HG03066 (cell line): ENCODE results near the gene THEM5.
"Not testable (repeated sequence)": the region's sequence is repeated elsewhere in the genome, so short reads cannot be mapped to it uniquely, and the experiment has no call there.

Experiments used
- ATAC-seq: cut with Tn5 transposase; IDR thresholded peaks from one replicate; pipeline ENCODE4 v1.9.1; 2021; ENCODE audit warnings: low read depth; ENCODE audit not compliant: unreplicated experiment

THEM5 gene

GRCh38 chr1:151853411-151853943 is at the start of gene THEM5:
Gene THEM5, minus strand, starts transcription at chr1:151853712. Its CDS starts 147 bp downstream, at chr1:151853565.
- ATAC-seq = no peak

GRCh38 chr1:151902858-151903257 is 49.3 kb upstream of the THEM5 start:
- ATAC-seq = no peak

GRCh38 chr1:151900804-151901203 is 47.3 kb upstream of the THEM5 start:
- ATAC-seq = not testable (repeated sequence)

- no peak for ATAC-seq
Observed at GRCh38 chr1:151898519-151898991, 45.0 kb upstream of the THEM5 start.

GRCh38 chr1:151897991-151898431 is 44.5 kb upstream of the THEM5 start:
- ATAC-seq = no peak

GRCh38 chr1:151893176-151893924 is 39.8 kb upstream of the THEM5 start:
- no peak for ATAC-seq

- no peak for ATAC-seq
Observed at GRCh38 chr1:151892190-151892589, 38.7 kb upstream of the THEM5 start.

GRCh38 chr1:151891512-151891911 is 38.0 kb upstream of the THEM5 start:
- ATAC-seq = no peak

GRCh38 chr1:151888972-151889570 is 35.6 kb upstream of the THEM5 start:
- ATAC-seq = no peak

GRCh38 chr1:151887028-151887427 is 33.5 kb upstream of the THEM5 start:
- ATAC-seq = no peak

- no peak for ATAC-seq
Observed at GRCh38 chr1:151885479-151885878, 32.0 kb upstream of the THEM5 start.

GRCh38 chr1:151884879-151885278 is 31.4 kb upstream of the THEM5 start:
- not testable (repeated sequence) for ATAC-seq

- not testable (repeated sequence) for ATAC-seq
Observed at GRCh38 chr1:151884445-151884844, 30.9 kb upstream of the THEM5 start.

- not testable (repeated sequence) for ATAC-seq
Observed at GRCh38 chr1:151883898-151884297, 30.4 kb upstream of the THEM5 start.

GRCh38 chr1:151882918-151883317 is 29.4 kb upstream of the THEM5 start:
- not testable (repeated sequence) for ATAC-seq

GRCh38 chr1:151882466-151882865 is 29.0 kb upstream of the THEM5 start:
- no peak for ATAC-seq

GRCh38 chr1:151881479-151881878 is 28.0 kb upstream of the THEM5 start:
- ATAC-seq = no peak

GRCh38 chr1:151875419-151876097 is 22.0 kb upstream of the THEM5 start:
- no peak for ATAC-seq

GRCh38 chr1:151872776-151873175 is 19.3 kb upstream of the THEM5 start:
- ATAC-seq = not testable (repeated sequence)

GRCh38 chr1:151871284-151872030 is 17.9 kb upstream of the THEM5 start:
- no peak for ATAC-seq
